Stromal cell of bone marrow (primary cell): ENCODE data around the gene MT1F.

Source experiments
- DNase-seq: peaks from one replicate; pipeline ENCODE4 v3.0.0-alpha.2; 2012; ENCODE audit warnings: low read depth

MT1F gene

GRCh38 chr16:56700195-56700594, 42.4 kb downstream of the MT1F start:
- no peak for DNase-seq

GRCh38 chr16:56700631-56701030, 42.9 kb downstream of the MT1F start:
- DNase-seq: no peak

DNA sequence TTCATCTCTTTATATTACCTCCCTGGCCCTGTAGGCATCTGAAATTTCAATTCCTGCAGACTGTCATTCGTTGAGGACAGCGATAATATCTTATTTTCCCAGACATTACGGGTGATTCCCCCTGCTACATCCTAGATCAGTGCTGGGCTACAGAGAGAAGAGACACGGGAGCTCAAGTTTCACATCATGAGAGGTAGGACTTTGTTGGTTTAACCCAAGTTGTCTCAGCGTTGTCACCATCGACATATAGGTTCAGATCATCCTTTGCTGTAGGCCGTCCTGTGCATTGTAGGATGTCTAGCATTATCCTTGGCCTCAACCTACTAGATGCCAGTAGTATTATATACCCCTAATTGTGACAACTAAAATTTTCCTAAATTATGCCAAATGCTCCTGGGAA, 43.8 kb downstream of the MT1F start:
- no peak for DNase-seq

DNA sequence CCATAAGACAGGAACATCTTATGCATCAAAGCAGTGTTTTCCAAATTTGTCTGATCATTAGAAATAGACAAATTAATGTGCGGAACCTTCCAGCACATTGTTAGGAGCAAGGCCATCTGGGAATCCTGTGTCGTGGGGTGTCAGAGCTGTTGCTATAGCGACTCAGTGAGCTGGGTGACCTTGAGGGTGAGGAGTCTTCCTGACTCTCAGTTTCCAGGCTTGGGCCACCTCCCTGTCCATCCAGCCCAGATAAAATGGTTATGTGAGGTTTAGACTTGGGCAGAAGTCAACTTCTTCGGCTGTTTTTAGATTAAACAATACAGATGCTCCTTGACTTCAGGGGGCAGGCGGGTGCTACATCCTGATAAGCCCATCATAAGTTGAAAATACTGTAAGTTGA, 45.1 kb downstream of the MT1F start:
- no peak for DNase-seq
